ENCODE measurements around the gene PPIP5K2.
"Not testable (repeated sequence)": the region's sequence is repeated elsewhere in the genome, so short reads cannot be mapped to it uniquely, and the experiment has no call there.

Gene PPIP5K2

GRCh38 chr5:103122242-103122641, 2.1 kb downstream of the PPIP5K2 start:
- DNase-seq (ENCODE audit: low read depth, low spot score), result no peak

DNA sequence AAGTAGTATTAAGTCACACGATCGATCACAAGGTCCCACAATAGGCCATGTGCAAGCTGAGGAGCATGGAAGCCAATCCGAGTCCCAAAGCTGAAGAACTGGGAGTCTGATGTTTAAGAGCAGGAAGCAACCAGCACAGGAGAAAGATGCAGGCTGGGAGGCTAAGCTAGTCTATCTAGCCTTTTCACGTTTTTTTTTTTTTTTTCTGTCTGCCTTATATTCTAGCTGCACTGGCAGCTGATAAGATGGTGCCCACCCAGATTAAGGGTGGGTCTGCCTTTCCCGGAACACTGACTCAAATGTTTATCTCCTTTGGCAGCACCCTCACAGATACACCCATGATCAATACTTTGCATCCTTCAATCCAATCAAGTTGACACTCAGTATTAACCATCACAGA, 6.5 kb downstream of the PPIP5K2 start:
- DNase-seq (ENCODE audit: low read depth, low spot score), result no peak

GRCh38 chr5:103127292-103127817, 7.3 kb downstream of the PPIP5K2 start:
- DNase-seq (ENCODE audit: low read depth, low spot score), result no peak

GRCh38 chr5:103128202-103128601, 8.1 kb downstream of the PPIP5K2 start:
- no peak for DNase-seq (ENCODE audit: low read depth, low spot score)

GRCh38 chr5:103132684-103133083, 12.6 kb downstream of the PPIP5K2 start:
- no peak for DNase-seq (ENCODE audit: low read depth, low spot score)

GRCh38 chr5:103133231-103133630, 13.1 kb downstream of the PPIP5K2 start:
- no peak for DNase-seq (ENCODE audit: low read depth, low spot score)

GRCh38 chr5:103135461-103135860, 15.4 kb downstream of the PPIP5K2 start:
- DNase-seq (ENCODE audit: low read depth, low spot score), result no peak

GRCh38 chr5:103138202-103138690, 18.1 kb downstream of the PPIP5K2 start:
- no peak for DNase-seq (ENCODE audit: low read depth, low spot score)

DNA sequence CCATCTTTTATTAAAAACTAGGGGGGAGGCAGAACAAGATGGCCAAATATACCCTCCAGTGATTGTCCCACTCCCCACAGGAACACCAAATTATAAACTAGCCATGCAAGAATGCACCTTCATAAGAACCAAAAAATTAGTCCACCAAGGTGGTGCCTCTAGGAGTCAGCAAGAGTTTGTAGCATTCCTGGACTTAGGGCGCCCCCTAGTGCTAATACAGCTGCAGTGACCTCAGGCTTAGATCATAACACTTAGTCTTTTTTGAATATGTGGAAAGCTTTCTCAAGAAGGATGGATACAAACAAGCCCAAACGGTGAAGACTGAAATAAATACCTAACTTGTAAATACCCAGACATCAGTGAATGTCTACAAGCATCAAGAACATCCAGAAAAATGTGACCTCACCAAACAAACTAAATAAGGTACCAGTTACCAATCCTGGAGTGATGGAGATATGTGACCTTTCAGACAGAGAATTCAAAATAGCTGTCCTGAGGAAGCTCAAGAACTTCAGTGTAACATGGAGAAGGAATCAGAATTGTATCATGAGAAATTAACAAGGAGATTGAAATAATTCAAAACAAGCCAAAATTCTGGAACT, 19.3 kb downstream of the PPIP5K2 start:
- peak; percentile 45 for DNase-seq (ENCODE audit: low read depth, low spot score)

DNA sequence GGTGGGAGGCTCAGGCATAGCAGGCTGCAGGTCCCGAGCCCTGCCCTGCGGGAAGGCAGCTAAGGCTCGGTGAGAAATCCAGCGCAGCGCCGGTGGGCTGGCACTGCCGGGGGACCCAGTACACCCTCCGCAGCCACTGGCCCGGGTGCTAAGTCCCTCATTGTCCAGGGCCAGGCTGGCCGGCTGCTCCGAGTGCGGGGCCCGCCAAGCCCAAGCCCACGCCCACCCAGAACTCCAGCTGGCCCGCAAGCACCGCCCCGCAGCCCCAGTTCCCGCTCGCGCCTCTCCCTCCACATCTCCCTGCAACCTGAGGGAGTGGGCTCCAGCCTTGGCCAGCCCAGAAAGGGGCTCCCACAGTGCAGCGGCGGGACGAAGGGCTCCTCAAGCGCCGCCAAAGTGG, 22.0 kb downstream of the PPIP5K2 start:
- DNase-seq (ENCODE audit: low read depth, low spot score), result not testable (repeated sequence)

DNA sequence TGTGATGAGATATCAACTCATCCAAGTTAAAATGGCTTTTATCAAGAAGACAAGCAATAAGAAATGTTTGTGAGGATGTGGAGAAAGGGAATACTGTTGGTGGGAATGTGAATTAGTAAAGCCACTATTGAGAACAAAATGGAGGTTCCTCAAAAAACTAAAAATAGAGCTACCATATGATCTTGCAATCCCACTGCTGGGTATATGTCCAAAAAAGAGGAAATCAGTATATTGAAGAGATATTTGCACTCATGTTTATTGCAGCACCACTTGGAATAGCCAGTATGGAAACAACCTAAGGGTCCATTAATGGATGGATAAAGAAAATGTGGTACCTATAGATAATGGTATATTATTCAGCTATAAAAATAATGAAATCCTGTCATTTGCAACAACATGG, 25.1 kb downstream of the PPIP5K2 start:
- no peak for DNase-seq (ENCODE audit: low read depth, low spot score)

- DNase-seq (ENCODE audit: low read depth, low spot score), result no peak
These were observed 28.1 kb downstream of the PPIP5K2 start for GRCh38 chr5:103148213-103148612.

DNA sequence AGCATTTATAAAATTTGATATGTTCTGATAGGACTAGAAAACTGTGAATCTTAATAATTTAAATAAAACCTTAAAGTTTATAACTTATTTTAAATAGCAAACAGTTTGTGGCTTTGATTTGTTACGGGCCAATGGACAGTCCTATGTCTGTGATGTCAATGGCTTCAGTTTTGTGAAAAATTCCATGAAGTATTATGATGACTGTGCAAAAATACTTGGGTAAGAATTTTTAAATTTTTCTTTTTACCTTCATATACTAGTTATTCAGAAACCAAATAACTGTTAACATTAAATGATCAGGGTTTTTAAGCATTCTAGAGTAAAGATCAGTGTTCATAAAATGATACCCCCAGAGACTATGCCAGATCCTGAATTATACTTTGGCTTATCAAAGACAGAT, 31.1 kb downstream of the PPIP5K2 start:
- DNase-seq (ENCODE audit: low read depth, low spot score), result no peak

DNA sequence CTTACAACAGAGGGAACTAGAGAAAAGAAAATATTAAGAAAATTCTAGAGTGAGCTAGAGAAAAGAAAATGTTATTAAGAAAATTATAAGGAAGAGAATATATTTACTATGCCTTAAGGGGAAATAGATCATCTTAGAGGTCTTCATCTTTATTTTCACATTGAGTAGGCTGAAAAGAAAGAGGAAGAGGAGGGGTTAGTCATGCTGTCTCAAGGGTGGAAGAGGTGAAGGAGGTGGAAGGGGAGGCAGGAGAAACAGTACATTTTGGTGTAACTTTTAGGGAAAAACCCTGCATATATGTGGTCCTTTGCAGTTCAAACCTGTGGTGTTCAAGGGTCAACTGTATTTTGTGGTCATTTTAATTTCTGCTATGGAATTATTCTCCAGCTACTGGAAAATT, 46.6 kb downstream of the PPIP5K2 start:
- no peak for DNase-seq (ENCODE audit: low read depth, low spot score)

- no peak for DNase-seq (ENCODE audit: low read depth, low spot score)
These were observed 54.0 kb downstream of the PPIP5K2 start for GRCh38 chr5:103174147-103174546.

DNA sequence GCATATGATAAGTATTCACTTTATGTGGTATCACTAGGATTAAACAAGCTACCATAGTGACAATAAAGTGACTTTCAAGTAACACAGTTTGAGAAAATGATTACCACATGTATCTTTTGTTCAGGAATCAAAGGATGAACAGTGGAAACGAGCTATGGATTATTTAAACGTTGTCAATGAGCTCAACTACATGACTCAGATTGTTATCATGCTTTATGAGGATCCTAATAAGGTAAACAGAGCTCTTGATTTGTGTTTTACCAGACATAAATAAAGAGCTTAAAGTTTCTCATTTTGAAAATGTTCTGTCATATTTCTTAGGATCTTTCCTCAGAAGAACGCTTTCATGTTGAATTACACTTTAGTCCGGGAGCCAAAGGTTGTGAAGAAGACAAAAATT, 57.4 kb downstream of the PPIP5K2 start:
- DNase-seq (ENCODE audit: low read depth, low spot score), result no peak

DNA sequence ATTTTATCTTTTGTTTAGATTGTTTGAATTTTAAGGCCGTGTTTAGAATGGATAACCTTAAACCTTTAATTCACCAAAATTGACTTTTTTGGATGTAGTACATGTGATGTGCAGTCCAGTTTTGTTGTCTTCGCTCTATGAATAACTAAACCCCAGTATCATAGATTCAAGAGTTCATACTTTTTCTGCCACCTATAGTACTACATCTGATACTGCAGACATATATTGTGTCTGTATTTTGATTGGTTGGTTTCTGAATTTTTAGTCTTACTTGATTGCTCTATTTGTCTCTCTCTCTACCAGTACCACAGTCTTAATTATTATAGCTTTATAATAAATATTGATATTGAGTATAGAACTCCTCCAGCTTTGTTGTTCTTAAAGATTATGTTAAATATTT, 58.1 kb downstream of the PPIP5K2 start:
- no peak for DNase-seq (ENCODE audit: low read depth, low spot score)

GRCh38 chr5:103186152-103186551, 66.1 kb downstream of the PPIP5K2 start:
- DNase-seq (ENCODE audit: low read depth, low spot score), result no peak

DNA sequence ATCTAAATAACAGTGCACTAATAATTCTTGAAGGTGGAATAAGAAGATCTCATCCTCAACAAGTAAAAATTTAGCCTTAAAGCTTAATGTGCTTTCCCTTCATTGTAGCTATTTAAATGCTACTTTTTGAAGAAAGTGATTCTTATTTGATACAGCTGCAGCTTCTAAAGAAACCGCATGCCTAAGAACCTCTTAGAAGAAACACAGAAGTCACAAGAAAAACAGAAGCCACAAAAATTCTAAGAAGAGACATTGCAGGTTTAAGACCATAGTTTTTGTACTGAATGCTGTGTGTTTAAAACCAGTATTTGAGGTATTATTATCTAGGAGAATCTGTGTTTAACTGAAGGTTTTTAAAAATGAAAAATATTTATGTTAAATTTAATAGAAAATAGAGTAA, 68.3 kb downstream of the PPIP5K2 start:
- no peak for DNase-seq (ENCODE audit: low read depth, low spot score)

GRCh38 chr5:103203226-103203625, 83.1 kb downstream of the PPIP5K2 start:
- no peak for DNase-seq (ENCODE audit: low read depth, low spot score)

DNA sequence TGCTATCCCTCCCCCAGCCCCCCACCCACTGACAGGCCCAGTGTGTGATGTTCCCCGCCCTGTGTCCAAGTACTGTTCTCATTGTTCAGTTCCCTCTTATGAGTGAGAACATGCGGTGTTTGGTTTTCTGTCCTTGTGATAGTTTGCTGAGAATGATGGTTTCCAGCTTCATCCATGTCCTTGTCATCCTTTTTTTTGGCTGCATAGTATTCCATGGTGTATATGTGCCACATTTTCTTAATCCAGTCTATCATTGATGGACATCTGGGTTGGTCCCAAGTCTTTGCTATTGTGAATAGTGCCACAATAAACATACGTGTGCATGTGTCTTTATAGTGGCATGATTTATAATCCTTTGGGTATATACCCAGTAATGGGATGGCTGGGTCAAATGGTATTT, 84.9 kb downstream of the PPIP5K2 start:
- DNase-seq (ENCODE audit: low read depth, low spot score), result not testable (repeated sequence)

DNA sequence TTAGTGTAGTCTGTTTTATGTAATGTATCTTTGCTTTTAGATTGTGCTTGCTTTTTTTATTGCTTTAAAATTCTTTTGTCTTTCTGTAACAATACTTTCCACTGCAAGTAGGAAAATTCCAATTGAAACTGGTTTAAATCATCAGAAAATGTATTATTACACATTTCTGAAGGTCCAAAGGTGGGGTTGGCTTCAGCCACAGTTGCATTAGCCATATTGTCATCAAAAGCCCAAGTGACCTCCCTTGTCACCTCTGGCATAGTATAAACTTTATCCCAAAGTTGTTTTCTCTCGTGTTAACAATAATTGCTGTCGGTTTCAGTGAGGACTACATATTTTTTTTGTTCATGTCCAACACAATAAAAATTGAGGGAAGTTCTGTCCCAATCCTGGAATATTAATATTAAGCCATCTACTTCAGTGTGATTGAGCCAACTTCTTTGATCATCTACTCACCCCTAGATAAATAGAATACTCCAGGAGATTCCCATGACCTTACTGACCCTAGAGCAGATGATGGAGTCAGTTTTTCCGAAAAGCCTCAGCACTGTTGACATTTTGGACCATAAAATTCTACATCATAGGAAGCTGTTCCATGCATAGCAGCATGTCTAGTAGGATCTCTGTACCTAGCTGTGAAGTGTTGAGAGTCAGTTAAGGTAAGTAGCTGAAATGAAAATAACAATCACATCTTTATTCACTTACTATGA, 86.0 kb downstream of the PPIP5K2 start:
- DNase-seq (ENCODE audit: low read depth, low spot score), result no peak

DNA sequence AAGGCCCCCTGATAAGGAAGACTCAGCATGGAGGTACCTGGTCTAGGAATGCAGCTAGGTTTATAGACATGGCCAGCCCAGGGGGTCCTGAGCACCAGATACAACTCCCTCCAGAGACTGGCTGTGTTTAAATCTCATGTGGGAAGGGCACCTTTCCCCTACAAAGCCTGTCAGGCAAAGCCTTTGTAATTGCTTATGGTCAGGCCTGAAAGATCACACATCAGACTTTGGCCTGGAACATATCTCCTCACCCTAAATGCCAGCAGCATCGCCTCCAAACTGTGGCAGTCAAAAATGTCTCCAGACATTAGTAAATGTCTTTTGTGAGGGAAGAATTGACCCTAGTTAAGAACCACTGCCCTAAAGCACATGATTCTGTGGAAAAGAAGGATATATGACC, 86.9 kb downstream of the PPIP5K2 start:
- no peak for DNase-seq (ENCODE audit: low read depth, low spot score)
